ENCODE results near the gene FAM193A. TPM values are rescaled to one million over a fixed set of nuclear protein-coding genes. Genes with fewer than 3 reads are reported as not detected.
A peak's percentile ranks its signal among the peaks of the same experiment; 100 is the strongest.
"Not testable (repeated sequence)": the region's sequence is repeated elsewhere in the genome, so short reads cannot be mapped to it uniquely, and the experiment has no call there.

The FAM193A gene
- total RNA-seq, 2 experiments from 2014 or later = 37.0 to 37.7 TPM

DNA sequence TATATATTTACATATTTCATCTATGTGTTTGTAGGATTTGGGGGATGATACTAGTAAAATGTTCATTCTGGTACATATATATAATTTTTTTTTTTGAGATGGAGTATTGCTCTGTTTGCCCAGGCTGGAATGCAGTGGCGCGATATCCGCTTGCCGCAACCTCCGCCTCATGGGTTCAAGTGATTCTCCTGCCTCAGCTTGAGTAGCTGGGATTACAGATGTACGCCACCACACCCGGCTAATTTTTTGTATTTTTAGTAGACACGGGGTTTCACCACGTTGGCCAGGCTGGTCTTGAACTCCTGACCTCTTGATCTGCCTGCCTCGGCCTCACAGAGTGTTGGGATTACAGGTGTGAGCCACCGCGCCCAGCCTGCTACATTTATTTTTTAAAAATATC, 55.6 kb downstream of the FAM193A start:
- H3K4me3 Mint-ChIP-seq; H3K9me3 Mint-ChIP-seq; POLR2A ChIA-PET; ATAC-seq (ENCODE audit: low read depth); H3K27me3 Mint-ChIP-seq; H3K36me3 Mint-ChIP-seq; H3K27ac Mint-ChIP-seq; DNase-seq: not testable (repeated sequence)
- peaks cover 29% of the 10 kb centered on the region for H3K4me1 Mint-ChIP-seq

DNA sequence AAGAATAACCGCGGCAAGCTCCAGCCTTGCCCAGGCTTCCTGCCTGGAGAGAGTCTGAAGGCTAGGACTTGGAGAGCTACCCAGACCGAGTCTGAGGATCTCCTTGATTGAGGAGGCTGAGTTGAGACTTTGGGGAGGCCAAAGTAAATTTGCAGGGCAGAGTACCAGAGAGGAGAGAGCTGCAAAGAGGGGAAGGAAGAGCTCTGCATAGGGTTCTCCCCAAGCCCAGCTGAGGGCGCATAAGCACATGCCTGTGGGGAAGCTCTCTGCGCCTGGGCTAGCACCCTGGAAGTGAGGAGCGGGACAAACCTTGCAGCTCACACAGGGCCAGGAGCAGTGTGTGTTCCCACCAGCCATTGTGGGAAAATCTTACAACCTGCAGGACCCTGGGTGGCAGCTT, 56.1 kb downstream of the FAM193A start:
- peaks cover 31% of the 10 kb centered on the region for H3K4me1 Mint-ChIP-seq
- no peak for DNase-seq
- no peak for ATAC-seq (ENCODE audit: low read depth)
- no peaks in the 10 kb centered on the region for H3K9me3 Mint-ChIP-seq
- no peak overlapping the region for H3K4me3 Mint-ChIP-seq
- H3K27me3 Mint-ChIP-seq = no peaks in the 10 kb centered on the region
- POLR2A ChIA-PET = no interaction called here
- H3K36me3 Mint-ChIP-seq = peaks cover 9% of the 10 kb centered on the region
- H3K27ac Mint-ChIP-seq = peak overlapping the region; percentile 26

DNA sequence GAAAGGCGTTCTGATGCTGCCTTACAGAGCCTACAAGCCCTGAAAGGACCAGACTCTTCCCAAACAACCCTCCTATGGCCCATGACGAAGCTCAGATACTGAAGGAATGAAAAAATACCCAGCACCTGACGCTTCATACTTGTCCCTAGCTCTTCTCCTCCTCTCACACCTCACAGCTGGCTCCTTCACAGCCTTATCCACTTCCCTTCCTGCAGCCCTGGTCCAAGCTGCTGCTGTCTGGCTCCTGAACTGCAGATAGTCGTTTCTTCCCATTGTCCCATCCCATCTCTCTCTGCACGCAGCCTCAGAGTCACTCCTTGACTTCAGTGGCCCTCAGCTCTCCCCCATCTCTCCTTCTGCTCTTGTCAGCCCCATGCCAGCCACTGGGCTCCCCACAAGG, 56.6 kb downstream of the FAM193A start:
- peaks cover 13% of the 10 kb centered on the region for H3K36me3 Mint-ChIP-seq
- ATAC-seq (ENCODE audit: low read depth) = no peak
- H3K4me3 Mint-ChIP-seq = no peak overlapping the region
- no peak overlapping the region for H3K27ac Mint-ChIP-seq
- no peaks in the 10 kb centered on the region for H3K9me3 Mint-ChIP-seq
- no peak for DNase-seq
- H3K27me3 Mint-ChIP-seq = no peaks in the 10 kb centered on the region
- POLR2A ChIA-PET = no interaction called here
- H3K4me1 Mint-ChIP-seq = peaks cover 35% of the 10 kb centered on the region

DNA sequence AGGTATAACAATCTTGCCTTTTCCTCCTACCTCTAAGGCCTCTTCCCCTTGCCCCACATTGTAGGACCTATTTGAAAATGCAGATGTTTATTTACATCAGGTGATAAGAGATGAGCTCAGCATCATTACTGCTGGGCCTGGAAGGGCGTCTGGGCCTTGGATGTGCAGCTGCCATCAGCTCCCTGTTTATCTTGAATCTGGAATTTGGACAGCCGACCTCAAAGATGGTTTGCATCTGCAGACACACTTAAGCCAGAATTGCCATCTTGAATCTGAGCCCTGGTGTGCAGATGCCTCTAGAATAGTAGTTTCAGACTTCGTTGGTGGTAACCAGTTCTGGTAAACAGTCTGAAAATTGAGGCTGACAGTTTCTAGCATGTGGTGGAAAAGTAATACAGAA, 59.0 kb downstream of the FAM193A start:
- peaks cover 16% of the 10 kb centered on the region for H3K36me3 Mint-ChIP-seq
- H3K9me3 Mint-ChIP-seq = no peaks in the 10 kb centered on the region
- no peak for DNase-seq
- no peak overlapping the region for H3K27ac Mint-ChIP-seq
- H3K4me1 Mint-ChIP-seq = peaks cover 50% of the 10 kb centered on the region
- ATAC-seq (ENCODE audit: low read depth) = no peak
- no peaks in the 10 kb centered on the region for H3K27me3 Mint-ChIP-seq
- POLR2A ChIA-PET = no interaction called here
- H3K4me3 Mint-ChIP-seq = no peak overlapping the region

DNA sequence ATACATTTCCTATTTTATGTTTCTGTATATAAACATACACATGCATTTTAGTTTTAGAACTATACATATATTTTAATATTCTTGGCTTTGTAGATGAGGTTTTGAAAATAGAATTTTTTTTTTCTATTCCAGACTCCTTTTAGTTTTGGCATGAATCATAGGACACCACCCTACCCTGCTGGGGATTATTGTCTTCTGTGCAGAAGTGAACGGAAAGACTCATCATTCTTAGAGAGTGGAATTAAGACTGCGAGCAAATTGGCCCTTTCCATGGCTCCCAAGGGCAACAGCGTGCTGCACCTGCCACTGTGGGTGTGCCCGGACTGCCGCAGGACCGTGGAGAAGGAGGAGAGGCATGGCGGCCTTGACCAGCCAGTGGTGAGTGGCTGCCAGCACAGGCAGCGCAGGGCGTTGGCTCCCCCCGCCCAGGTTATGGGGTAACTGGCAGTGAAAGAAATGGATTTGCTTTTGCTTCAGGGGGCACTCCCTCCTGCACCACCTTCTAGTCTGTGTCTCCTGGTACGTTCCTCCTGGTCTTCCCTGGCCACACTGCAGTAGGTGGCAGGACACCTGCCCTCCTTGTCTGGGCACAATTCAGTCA, 59.6 kb downstream of the FAM193A start:
- H3K36me3 Mint-ChIP-seq = peaks cover 17% of the 10 kb centered on the region
- no peak for ATAC-seq (ENCODE audit: low read depth)
- DNase-seq = no peak
- POLR2A ChIA-PET = no interaction called here
- no peaks in the 10 kb centered on the region for H3K27me3 Mint-ChIP-seq
- H3K4me3 Mint-ChIP-seq = no peak overlapping the region
- H3K9me3 Mint-ChIP-seq = no peaks in the 10 kb centered on the region
- peaks cover 47% of the 10 kb centered on the region for H3K4me1 Mint-ChIP-seq
- no peak overlapping the region for H3K27ac Mint-ChIP-seq

DNA sequence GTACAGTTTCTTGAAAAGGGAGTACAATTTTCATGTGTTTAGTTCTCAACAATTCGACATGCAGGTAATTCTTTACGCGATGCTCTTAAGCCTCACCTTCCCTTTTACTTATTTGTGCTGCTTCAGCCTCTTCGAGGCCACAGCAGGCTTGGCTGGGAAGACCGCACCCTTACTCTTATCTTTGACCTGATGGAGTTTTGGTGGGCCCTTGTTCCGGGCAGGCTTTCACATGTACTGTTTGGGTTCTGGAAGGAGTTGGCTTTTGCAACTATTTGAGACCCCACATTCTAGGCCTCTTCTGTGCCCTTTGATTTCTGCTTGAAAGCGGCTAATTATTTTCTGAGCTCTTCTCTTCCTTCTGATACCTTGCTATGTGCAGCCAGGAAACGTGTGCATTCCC, 60.2 kb downstream of the FAM193A start:
- peaks cover 44% of the 10 kb centered on the region for H3K4me1 Mint-ChIP-seq
- H3K27ac Mint-ChIP-seq = no peak overlapping the region
- POLR2A ChIA-PET = no interaction called here
- ATAC-seq (ENCODE audit: low read depth) = no peak
- H3K27me3 Mint-ChIP-seq = no peaks in the 10 kb centered on the region
- no peak for DNase-seq
- H3K9me3 Mint-ChIP-seq = no peaks in the 10 kb centered on the region
- peaks cover 17% of the 10 kb centered on the region for H3K36me3 Mint-ChIP-seq
- H3K4me3 Mint-ChIP-seq = no peak overlapping the region

DNA sequence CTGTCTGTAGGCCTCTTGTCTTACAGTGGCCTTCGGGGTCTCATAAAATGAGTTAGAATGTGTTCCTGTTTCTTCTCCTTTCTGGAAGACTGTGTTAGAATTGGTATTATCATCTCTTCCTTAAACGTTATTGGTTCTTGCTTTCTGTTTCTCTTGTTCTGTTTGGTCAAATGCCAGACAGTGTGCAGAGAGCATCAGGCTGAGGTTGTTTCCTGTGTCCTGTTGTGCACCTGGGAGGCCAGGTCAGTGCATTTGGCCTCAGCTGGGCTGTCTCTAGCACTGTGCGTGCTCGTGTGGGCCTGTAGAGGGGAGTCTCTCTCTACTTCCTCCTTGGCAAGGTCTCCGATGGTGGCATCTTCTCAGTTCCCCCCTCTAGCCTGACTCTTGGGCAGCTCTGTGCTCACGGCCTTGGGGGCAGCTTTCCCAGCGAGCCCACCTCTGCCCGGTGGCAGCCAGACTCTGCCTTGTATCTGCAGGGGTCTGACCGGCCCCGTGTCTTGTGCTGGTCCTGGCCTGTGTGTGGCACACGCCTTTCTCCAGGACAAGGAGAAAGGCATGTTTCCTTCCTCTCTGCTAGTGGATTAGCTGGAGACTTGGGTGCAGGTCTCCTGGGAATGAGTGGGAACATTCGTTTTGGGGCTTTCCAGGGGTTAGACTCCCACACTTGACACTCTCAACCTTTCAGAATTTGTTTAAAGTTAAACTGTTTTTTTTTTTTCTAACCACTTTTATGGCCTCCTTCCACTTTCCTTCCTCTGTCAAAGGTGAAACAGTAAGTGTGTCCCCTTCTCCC, 62.3 kb downstream of the FAM193A start:
- Mint-ChIP-seq H3K27me3 (no peaks in the 10 kb centered on the region), H3K4me1 (peaks cover 35% of the 10 kb centered on the region), H3K9me3 (no peaks in the 10 kb centered on the region), H3K4me3 (peak overlapping the region; percentile 73), H3K36me3 (peaks cover 17% of the 10 kb centered on the region), H3K27ac (peak overlapping the region; percentile 86)
- DNase-seq (peak; percentile 41), ATAC-seq (ENCODE audit: low read depth) (peak; percentile 92)
- POLR2A ChIA-PET = interaction anchor here (1.4 kb wide), 1 partner anchor 130 kb away, joined by 3 read pairs; the partner anchor contains the start of gene RNF4

DNA sequence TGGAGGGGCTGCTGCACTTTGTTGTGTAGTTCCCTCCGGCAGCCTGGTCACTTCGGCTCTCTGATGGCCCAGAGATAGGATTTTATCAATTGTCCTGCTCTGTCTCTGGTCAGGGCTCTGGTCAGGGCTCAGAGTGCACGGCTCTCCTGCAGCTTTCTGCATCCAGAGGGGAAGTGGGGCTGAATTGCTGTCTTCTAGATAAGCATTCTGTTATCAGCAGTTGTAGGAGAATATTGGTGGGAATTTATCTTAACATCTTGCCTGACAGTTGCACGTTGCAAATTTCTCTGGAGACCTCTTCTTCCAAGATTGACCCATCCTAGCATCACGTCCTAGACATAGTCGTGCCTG, 62.8 kb downstream of the FAM193A start:
- Mint-ChIP-seq H3K27ac (peak overlapping the region; percentile 78), H3K9me3 (no peaks in the 10 kb centered on the region), H3K4me3 (no peak overlapping the region), H3K36me3 (peaks cover 19% of the 10 kb centered on the region), H3K27me3 (no peaks in the 10 kb centered on the region), H3K4me1 (peaks cover 34% of the 10 kb centered on the region)
- POLR2A ChIA-PET = no interaction called here
- no peak for ATAC-seq (ENCODE audit: low read depth)
- DNase-seq = no peak

DNA sequence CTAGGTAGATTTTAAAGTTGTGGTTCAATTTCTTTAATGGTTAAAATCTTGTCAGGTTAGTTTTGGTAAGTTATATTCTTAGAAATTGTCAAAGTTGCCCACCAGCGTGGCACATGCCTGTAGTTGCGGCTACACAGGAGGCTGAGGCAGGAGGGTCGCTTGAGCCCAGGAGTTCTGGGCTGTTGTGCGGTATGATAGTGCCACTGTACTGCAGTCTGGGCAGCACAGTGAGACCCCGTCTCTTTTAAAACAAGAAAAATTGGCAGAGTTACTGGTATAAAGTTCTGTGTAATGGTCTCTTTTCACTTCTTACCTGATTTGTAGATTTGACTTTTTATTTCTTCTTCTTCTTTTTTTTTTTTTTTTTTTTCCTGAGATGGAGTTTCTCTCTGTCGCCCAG, 64.4 kb downstream of the FAM193A start:
- no peaks in the 10 kb centered on the region for H3K9me3 Mint-ChIP-seq
- no peak overlapping the region for H3K4me3 Mint-ChIP-seq
- ATAC-seq (ENCODE audit: low read depth) (no peak), DNase-seq (no peak)
- H3K36me3 Mint-ChIP-seq = peaks cover 24% of the 10 kb centered on the region
- H3K4me1 Mint-ChIP-seq = peaks cover 33% of the 10 kb centered on the region
- POLR2A ChIA-PET = no interaction called here
- no peak overlapping the region for H3K27ac Mint-ChIP-seq
- no peaks in the 10 kb centered on the region for H3K27me3 Mint-ChIP-seq

DNA sequence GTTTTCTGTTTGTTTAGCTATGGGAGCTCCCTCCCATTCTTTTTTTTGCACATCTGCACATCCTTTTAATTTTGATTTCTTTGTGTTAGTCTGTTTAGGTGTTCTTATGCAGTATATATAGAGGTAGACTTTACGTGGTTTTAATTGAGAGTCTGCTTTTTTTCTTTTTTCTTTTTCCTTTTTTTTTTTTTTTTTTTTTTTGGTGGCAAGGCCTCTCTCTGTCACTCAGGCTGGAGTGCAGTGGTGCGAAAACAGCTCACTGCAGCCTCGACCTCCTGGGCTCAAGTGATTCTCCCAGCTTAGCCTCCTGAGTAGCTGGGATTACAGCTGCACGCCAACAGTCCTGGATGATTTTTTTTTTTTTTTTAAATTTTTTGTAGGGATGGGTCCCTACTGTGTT, 68.2 kb downstream of the FAM193A start:
- Mint-ChIP-seq H3K27ac (no peak overlapping the region), H3K9me3 (no peaks in the 10 kb centered on the region)

DNA sequence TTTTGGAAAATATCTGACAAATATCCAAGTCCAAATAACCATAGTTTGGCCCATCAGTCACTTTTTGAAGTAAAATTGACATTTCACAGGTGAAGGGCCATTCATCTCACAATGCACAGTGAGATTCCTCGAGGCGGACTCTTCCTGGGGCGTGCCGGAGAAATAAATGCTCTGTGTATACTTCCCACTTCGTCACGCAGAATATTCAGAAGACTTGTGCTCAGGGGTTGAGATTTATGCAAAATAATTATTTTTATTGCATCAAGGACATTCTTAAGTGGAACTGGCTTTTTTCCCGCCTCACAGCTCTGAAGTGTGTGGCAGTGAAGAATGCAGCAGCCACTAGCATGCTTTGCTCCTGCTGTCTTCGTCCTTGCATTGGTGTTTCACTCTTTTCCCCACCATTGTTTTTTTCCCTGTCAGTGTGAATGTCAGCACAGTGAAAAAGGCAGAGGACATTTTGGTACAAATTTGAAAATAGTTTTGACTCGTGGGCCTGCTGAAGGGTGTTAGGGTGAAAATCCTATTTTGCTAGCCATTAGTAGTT, 70.6 kb downstream of the FAM193A start:
- ATAC-seq (ENCODE audit: low read depth) (no peak), DNase-seq (no peak)
- Mint-ChIP-seq H3K27me3 (no peaks in the 10 kb centered on the region), H3K9me3 (no peaks in the 10 kb centered on the region), H3K27ac (no peak overlapping the region), H3K4me3 (no peak overlapping the region), H3K36me3 (peaks cover 8% of the 10 kb centered on the region), H3K4me1 (peaks cover 6% of the 10 kb centered on the region)
- POLR2A ChIA-PET = no interaction called here

More for the DNA sequence above, 68.2 kb downstream of the FAM193A start:
- ATAC-seq (ENCODE audit: low read depth) = no peak
- Mint-ChIP-seq H3K4me1 (peaks cover 13% of the 10 kb centered on the region), H3K27me3 (no peaks in the 10 kb centered on the region), H3K36me3 (peaks cover 10% of the 10 kb centered on the region), H3K4me3 (no peak overlapping the region)
- DNase-seq = no peak
- POLR2A ChIA-PET = no interaction called here

DNA sequence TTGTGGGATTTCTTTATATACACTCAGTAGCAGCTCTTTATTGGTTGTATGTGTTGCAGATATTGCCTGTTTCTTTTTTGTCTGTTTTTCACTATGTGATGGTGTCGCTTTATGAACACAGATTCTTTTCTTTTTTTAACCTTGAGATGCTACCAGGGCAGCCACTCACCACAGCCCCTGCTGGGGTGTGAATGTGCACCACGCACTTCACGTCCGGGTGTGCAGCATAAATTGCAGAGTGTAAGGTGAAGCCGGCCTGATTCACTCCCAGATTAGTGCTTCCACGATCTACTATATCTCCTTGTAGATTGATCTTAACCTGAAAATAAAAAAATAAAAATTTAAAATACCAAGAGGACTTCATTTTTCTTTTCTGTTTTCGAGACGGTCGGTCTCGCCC, 71.4 kb downstream of the FAM193A start:
- H3K36me3 Mint-ChIP-seq = peaks cover 8% of the 10 kb centered on the region
- H3K4me3 Mint-ChIP-seq = no peak overlapping the region
- no peaks in the 10 kb centered on the region for H3K27me3 Mint-ChIP-seq
- no peak for DNase-seq
- POLR2A ChIA-PET = no interaction called here
- no peaks in the 10 kb centered on the region for H3K9me3 Mint-ChIP-seq
- no peak for ATAC-seq (ENCODE audit: low read depth)
- H3K4me1 Mint-ChIP-seq = peaks cover 6% of the 10 kb centered on the region
- H3K27ac Mint-ChIP-seq = no peak overlapping the region

DNA sequence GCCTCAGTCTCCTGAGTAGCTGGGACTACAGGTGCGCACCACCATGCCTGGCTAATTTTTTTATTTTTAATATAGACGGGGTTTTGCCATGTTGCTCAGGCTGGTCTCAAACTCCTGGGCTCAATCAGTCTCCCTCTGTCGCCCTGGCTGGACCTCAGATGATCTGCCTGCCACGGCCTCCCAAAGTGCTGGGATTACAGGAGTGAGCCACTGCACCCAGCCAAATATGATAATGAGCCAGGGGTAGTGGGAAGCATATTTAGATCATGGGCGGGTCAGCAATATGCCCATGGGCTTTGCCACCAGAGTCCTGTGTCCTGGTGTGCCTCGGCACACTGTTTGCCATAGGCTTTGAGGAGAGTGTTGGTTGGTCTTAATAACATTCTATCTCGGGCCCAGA, 71.8 kb downstream of the FAM193A start:
- Mint-ChIP-seq H3K4me3 (no peak overlapping the region), H3K9me3 (no peaks in the 10 kb centered on the region), H3K36me3 (peaks cover 8% of the 10 kb centered on the region), H3K27me3 (no peaks in the 10 kb centered on the region), H3K4me1 (peaks cover 6% of the 10 kb centered on the region), H3K27ac (no peak overlapping the region)
- ATAC-seq (ENCODE audit: low read depth) (no peak), DNase-seq (peak; percentile 7)
- POLR2A ChIA-PET = no interaction called here

DNA sequence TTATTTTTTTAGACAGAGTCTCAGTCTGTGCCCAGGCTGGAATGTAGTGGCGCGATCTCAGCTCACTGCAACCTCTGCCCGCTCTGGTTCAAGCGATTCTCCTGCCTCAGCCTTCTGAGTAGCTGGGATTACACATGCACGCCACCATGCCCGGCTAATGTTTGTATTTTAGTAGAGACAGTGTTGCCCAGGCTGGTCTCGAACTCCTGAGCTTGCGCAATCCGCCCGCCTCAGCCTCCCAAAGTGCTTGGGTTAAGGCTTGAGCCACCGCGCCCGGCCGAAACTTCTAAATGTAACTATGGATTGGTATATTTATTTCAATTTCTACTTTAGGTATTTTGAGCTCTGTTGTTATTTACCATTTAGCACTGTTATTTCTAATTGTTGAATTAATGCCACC, 79.4 kb downstream of the FAM193A start:
- H3K36me3 Mint-ChIP-seq = no peaks in the 10 kb centered on the region
- ATAC-seq (ENCODE audit: low read depth) (no peak), DNase-seq (no peak)
- H3K27ac Mint-ChIP-seq = no peak overlapping the region
- no peaks in the 10 kb centered on the region for H3K9me3 Mint-ChIP-seq
- peaks cover 2% of the 10 kb centered on the region for H3K4me1 Mint-ChIP-seq
- POLR2A ChIA-PET = no interaction called here
- H3K27me3 Mint-ChIP-seq = no peaks in the 10 kb centered on the region
- H3K4me3 Mint-ChIP-seq = no peak overlapping the region

Data from activated naive CD8-positive, alpha-beta T cell treated with anti-CD3 and anti-CD28 coated beads, Interleukin-2, amount 10 ng/mL, durations not matched to agents 7 days and 5 days (primary cell).